Esophagus squamous epithelium (tissue), 5 donors: ENCODE measurements around the gene MFSD12. TPM values are rescaled to one million over a fixed set of nuclear protein-coding genes. Genes with fewer than 3 reads are reported as not detected.

Experiments
- DNase-seq: peaks from one replicate; lab custom pipeline; 2025; lab: John Stamatoyannopoulos, UW
- H3K27ac ChIP-seq, 4 donors: fragments of 200-600 bp; sonication (generic); one replicate each; pipeline ENCODE4 v1.5.1; 2016 to 2019; ENCODE audit warnings: mild to moderate bottlenecking in 1 of 4
- H3K27me3 ChIP-seq, 4 donors: fragments of 200-600 bp; sonication (generic); 1 replicate in 3 of 4; 2 replicates in 1 of 4; pipeline versions ENCODE4 v1.5.1 to v1.6.0; 2017 to 2021; ENCODE audit warnings: antibody characterized with exemption in 1 of 4
- H3K36me3 ChIP-seq, 3 donors: fragments of 200-600 bp; sonication (generic); one replicate each; pipeline ENCODE4 v1.5.1; 2016 to 2019
- H3K4me1 ChIP-seq, 3 donors: fragments of 200-600 bp; sonication (generic); one replicate each; pipeline ENCODE4 v1.5.1; 2017 to 2019
- H3K4me3 ChIP-seq, 4 donors: fragments of 200-600 bp; sonication (generic); 1 replicate in 3 of 4; 2 replicates in 1 of 4; pipeline ENCODE4 v1.5.1; 2016 to 2019; ENCODE audit warnings: mild to moderate bottlenecking in 2 of 4, moderate library complexity in 1 of 4
- H3K9me3 ChIP-seq, 3 donors: fragments of 200-600 bp; sonication (generic); one replicate each; pipeline ENCODE4 v1.5.1; 2016 to 2019
- CTCF ChIP-seq, 6 experiments: fragments of 450-650 bp in 4 of 6; fragments of 200-600 bp in 2 of 6; sonication (generic) in 2 of 6; IDR thresholded peaks; one replicate each; pipeline ENCODE4 v1.5.1; 2016 to 2019; ENCODE audit warnings: antibody characterized with exemption in 6 of 6, mild to moderate bottlenecking in 4 of 6, moderate library complexity in 4 of 6
- POLR2A ChIP-seq, 4 donors: fragments of 450-650 bp; IDR thresholded peaks; one replicate each; pipeline ENCODE4 v1.6.1; 2017; ENCODE audit warnings: antibody characterized with exemption in 4 of 4, mild to moderate bottlenecking in 4 of 4, moderate library complexity in 3 of 4
- WGBS, 2 donors: methylation state at CpG; one replicate each; pipeline ENCODE4 v1.1.5; 2018; 5-methylcytosine and 5-hydroxymethylcytosine counted together
- intact Hi-C: fragments of 100-400 bp; cut with DNase I; formaldehyde crosslinking; loops from one replicate; pipeline ENCODE4 v1.15.0; 2022
- total RNA-seq, 4 donors: library from RNA; depleted of rRNA; stranded (reverse); fragments of >200 nt; gene quantifications; one replicate each; pipeline ENCODE4 v1.1.0, GENCODE V29; 2016
- donor health status: DM: yes; HTN: yes; CAD: no.

MFSD12 gene
- total RNA-seq = 10 to 100 TPM; 22.5 to 50.4 (median 37.3) TPM

DNA sequence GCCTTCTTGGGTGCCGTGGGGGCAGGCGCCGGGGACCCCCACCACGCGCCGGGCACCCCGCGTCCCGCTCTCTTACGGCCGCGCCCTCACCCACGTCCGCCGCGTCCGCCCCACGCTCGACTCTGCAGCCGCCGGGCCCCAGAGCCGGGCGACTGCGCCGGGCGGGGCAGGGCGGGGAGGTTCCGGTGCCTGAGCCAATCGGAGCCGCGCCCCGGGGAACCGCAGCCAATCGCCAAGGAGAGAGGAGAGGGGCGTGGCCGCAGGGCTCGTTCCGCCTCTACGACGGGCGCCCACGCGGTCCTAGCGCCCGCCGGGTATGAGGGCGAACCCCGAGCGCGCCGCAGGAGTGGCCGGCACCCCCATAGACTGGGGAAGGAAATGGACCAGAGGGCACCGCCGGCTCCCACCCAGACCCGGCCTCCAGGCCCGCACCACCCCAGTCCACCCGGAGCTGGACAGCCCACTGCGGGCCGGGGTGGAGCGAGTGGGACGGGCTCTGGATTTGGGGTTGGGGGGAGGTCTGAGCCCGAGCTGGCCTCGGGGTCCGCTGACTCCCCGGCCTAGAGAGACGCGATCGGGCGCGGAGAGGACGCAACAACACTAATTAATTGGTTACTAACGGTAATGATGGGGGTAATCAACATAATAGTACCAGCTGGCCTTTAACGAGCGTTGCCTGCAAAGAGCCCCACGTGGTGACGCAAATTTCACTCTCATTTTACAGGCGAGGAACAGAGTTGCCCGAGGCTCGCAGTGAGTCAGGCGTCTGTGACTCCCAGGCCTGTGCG, at the start of gene MFSD12:
Gene MFSD12 (minus strand): TSS at position 126 of the 788 bp plus-strand sequence. CDS start 183 bp downstream, outside the sequence.
- DNase-seq = peak; percentile 72
- 0 to 1% methylated on average over 11 to 14 of the region's 81 CpGs for WGBS, 2 donors
- Histone ChIP-seq H3K27ac (peak within 1 kb of the TSS; percentile 77 to 92 (median 90)), H3K9me3 (no peaks in the 10 kb centered on the region), H3K4me1 (peaks cover 22 to 55% (median 25%) of the 10 kb centered on the region in 3 donors), H3K4me3 (peak within 1 kb of the TSS; percentile 76 to 95 (median 76)), H3K36me3 (no peaks in the 10 kb centered on the region), H3K27me3 (no peaks in the 10 kb centered on the region)
- TF ChIP-seq CTCF (IDR thresholded peaks at IDR 0.05) (no peak), POLR2A (IDR thresholded peaks at IDR 0.05) (peak in 3 of 4 donors; percentile 82 to 89 (median 85))
- intact Hi-C loops = no loop called here

GRCh38 chr19:3606690-3607289, 49.4 kb upstream of the MFSD12 start, which contains the start of gene TBXA2R:
TBXA2R (minus strand) TSS chr19:3606875; CDS start chr19:3600634, 6,241 bp downstream.
- Histone ChIP-seq H3K36me3 (peaks cover 8 to 19% (median 8%) of the 10 kb centered on the region in 3 donors), H3K27me3 (peaks cover 0 to 35% (median 0%) of the 10 kb centered on the region in 4 donors), H3K27ac (peak within 1 kb of the TSS; percentile 67 to 89 (median 80)), H3K4me3 (peak within 1 kb of the TSS; percentile 23 to 73 (median 52)), H3K9me3 (no peaks in the 10 kb centered on the region), H3K4me1 (peaks cover 0 to 75% (median 36%) of the 10 kb centered on the region in 3 donors)
- 0 to 3% methylated on average over 2 to 7 of the region's 46 CpGs for WGBS, 2 donors
- no peak for DNase-seq
- intact Hi-C loops = no loop called here
- TF ChIP-seq POLR2A (IDR thresholded peaks at IDR 0.05) (peak in 1 of 4 donors; percentile 29), CTCF (IDR thresholded peaks at IDR 0.05) (no peak)

- DNase-seq = no peak
- H3K4me1 ChIP-seq = peaks cover 0 to 75% (median 36%) of the 10 kb centered on the region in 3 donors
Measured at GRCh38 chr19:3606174-3606689, 48.8 kb upstream of the MFSD12 start.

DNA sequence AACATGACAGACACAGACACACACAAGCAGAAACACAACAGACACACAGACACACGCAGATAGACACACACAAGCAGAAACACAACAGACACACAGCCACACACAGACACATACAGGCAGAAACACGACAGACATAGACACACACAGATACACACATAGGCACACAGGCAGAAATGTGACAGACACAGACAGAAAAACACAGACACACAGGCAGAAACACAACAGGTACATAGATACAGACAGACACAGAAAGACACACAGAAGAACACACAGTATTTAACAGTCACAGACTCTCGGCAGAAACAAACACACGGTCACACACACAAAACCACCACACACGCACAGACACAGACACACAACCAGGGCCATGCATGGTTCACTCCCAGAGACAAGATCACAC, 48.4 kb upstream of the MFSD12 start:
- H3K27ac ChIP-seq = peak overlapping the region; percentile 67 to 89 (median 80)
- 43 to 45% methylated on average over 5 of the region's 5 CpGs for WGBS, 2 donors
- intact Hi-C loops = no loop called here
- H3K4me3 ChIP-seq = peak overlapping the region; percentile 23 to 73 (median 52)
- TF ChIP-seq CTCF (IDR thresholded peaks at IDR 0.05) = no peak
- TF ChIP-seq POLR2A (IDR thresholded peaks at IDR 0.05) = no peak
- peaks cover 0 to 9% (median 0%) of the 10 kb centered on the region in 3 donors for H3K36me3 ChIP-seq
- no peak for DNase-seq
- no peaks in the 10 kb centered on the region for H3K9me3 ChIP-seq
- H3K4me1 ChIP-seq = peaks cover 0 to 75% (median 36%) of the 10 kb centered on the region in 3 donors
- H3K27me3 ChIP-seq = peaks cover 0 to 35% (median 0%) of the 10 kb centered on the region in 4 donors

More at GRCh38 chr19:3606174-3606689, 48.8 kb upstream of the MFSD12 start:
- TF ChIP-seq CTCF (IDR thresholded peaks at IDR 0.05) (no peak), POLR2A (IDR thresholded peaks at IDR 0.05) (no peak)
- Histone ChIP-seq H3K9me3 (no peaks in the 10 kb centered on the region), H3K36me3 (peaks cover 2 to 14% (median 2%) of the 10 kb centered on the region in 3 donors), H3K27ac (peak overlapping the region; percentile 67 to 89 (median 80)), H3K4me3 (peak overlapping the region; percentile 23 to 73 (median 52)), H3K27me3 (peaks cover 0 to 35% (median 0%) of the 10 kb centered on the region in 4 donors)
- intact Hi-C loops = no loop called here
- 19 to 33% methylated on average over 1 to 6 of the region's 35 CpGs for WGBS, 2 donors
